HEK293T (cell line): ENCODE data around the gene KCNQ1OT1.

ENCODE experiments used
- ARNT ChIP-seq: fragments of 450-650 bp; IDR thresholded peaks from 2 replicates; pipeline ENCODE4 v1.6.1; 2017; ENCODE audit warnings: mild to moderate bottlenecking
- BHLHE40 ChIP-seq: fragments of 450-650 bp; IDR thresholded peaks from 2 replicates; pipeline ENCODE4 v1.6.1; 2016; ENCODE audit warnings: mild to moderate bottlenecking, moderate library complexity, borderline replicate concordance
- CTBP1 ChIP-seq: fragments of 450-650 bp; IDR thresholded peaks from 2 replicates; pipeline ENCODE4 v1.6.1; 2016; ENCODE audit warnings: borderline replicate concordance
- ELF4 ChIP-seq: fragments of 450-650 bp; IDR thresholded peaks from 2 replicates; pipeline ENCODE4 v1.6.1; 2017; ENCODE audit warnings: antibody characterized with exemption
- FOXA1 ChIP-seq: fragments of 450-650 bp; IDR thresholded peaks from 2 replicates; pipeline ENCODE4 v1.6.1; 2016; ENCODE audit warnings: mild to moderate bottlenecking
- FOXK2 ChIP-seq: fragments of 450-650 bp; IDR thresholded peaks from 2 replicates; pipeline ENCODE4 v1.6.1; 2016; ENCODE audit warnings: mild to moderate bottlenecking
- FOXM1 ChIP-seq: fragments of 450-650 bp; IDR thresholded peaks from 2 replicates; pipeline ENCODE4 v1.6.1; 2017; ENCODE audit warnings: mild to moderate bottlenecking, borderline replicate concordance
- LEF1 ChIP-seq: fragments of 450-650 bp; IDR thresholded peaks from 2 replicates; pipeline ENCODE4 v1.6.1; 2017; ENCODE audit warnings: mild to moderate bottlenecking, borderline replicate concordance
- NFRKB ChIP-seq: fragments of 450-650 bp; IDR thresholded peaks from 2 replicates; pipeline ENCODE4 v1.6.1; 2016; ENCODE audit warnings: mild to moderate bottlenecking, moderate library complexity
- SP1 ChIP-seq: fragments of 450-650 bp; IDR thresholded peaks from 2 replicates; pipeline ENCODE4 v1.6.1; 2017
- SUZ12 ChIP-seq: fragments of 450-650 bp; IDR thresholded peaks from 2 replicates; pipeline ENCODE4 v1.6.1; 2016; ENCODE audit warnings: mild to moderate bottlenecking
- TARDBP ChIP-seq: fragments of 450-650 bp; IDR thresholded peaks from 2 replicates; pipeline ENCODE4 v1.6.1; 2016
- ZNF384 ChIP-seq: fragments of 450-650 bp; IDR thresholded peaks from 2 replicates; pipeline ENCODE4 v1.6.1; 2016
- TF ChIP-seq, protein P1 (sequence below): fragments of 450-650 bp; IDR thresholded peaks from 2 replicates; pipeline ENCODE4 v1.6.1; 2016

GRCh38 chr11:2714463-2714800 is 14.6 kb upstream of the KCNQ1OT1 start:
- TF ChIP-seq SP1 (no peak), TARDBP (no peak), FOXM1 (no peak), BHLHE40 (no peak), NFRKB (no peak), FOXA1 (no peak), SUZ12 (no peak), FOXK2 (no peak), ZNF384 (no peak), ELF4 (no peak), LEF1 (no peak), ARNT (no peak), CTBP1 (no peak)
- TF ChIP-seq, protein P1, sequence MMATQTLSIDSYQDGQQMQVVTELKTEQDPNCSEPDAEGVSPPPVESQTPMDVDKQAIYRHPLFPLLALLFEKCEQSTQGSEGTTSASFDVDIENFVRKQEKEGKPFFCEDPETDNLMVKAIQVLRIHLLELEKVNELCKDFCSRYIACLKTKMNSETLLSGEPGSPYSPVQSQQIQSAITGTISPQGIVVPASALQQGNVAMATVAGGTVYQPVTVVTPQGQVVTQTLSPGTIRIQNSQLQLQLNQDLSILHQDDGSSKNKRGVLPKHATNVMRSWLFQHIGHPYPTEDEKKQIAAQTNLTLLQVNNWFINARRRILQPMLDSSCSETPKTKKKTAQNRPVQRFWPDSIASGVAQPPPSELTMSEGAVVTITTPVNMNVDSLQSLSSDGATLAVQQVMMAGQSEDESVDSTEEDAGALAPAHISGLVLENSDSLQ = no peak
